ENCODE measurements around the gene PARP6.

PARP6 gene

DNA sequence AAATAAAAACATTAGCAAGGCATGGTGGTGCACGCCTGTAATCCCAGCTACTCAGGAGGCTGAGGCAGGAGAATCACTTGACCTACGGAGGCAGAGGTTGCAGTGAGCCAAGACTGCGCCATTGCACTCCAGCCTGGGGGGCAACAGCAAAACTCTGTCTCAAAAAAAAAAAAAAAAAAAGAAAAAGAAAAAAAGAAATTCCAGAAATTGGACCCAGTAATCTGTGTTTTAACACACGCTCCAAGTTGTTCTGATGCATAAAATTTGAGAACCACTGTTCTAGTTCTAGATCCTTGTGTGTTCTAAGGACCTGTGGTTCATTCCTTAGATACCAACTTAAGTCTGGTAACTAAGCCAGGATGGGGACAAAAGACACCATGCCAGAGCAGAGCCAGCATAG, 2.6 kb downstream of the PARP6 start:
- TF ChIP-seq, protein P1, sequence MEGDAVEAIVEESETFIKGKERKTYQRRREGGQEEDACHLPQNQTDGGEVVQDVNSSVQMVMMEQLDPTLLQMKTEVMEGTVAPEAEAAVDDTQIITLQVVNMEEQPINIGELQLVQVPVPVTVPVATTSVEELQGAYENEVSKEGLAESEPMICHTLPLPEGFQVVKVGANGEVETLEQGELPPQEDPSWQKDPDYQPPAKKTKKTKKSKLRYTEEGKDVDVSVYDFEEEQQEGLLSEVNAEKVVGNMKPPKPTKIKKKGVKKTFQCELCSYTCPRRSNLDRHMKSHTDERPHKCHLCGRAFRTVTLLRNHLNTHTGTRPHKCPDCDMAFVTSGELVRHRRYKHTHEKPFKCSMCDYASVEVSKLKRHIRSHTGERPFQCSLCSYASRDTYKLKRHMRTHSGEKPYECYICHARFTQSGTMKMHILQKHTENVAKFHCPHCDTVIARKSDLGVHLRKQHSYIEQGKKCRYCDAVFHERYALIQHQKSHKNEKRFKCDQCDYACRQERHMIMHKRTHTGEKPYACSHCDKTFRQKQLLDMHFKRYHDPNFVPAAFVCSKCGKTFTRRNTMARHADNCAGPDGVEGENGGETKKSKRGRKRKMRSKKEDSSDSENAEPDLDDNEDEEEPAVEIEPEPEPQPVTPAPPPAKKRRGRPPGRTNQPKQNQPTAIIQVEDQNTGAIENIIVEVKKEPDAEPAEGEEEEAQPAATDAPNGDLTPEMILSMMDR (IDR thresholded peaks at IDR 0.05; ENCODE audit: extremely low read depth, insufficient read depth, missing control alignments): no peak
- in situ Hi-C loops (cut with MboI; ENCODE audit: low pct_unique_long_range_greater_than_20kb, low sequenced_read_pairs, unreplicated experiment): no loop called here
- DNase-seq (ENCODE audit: low spot score): no peak

DNA sequence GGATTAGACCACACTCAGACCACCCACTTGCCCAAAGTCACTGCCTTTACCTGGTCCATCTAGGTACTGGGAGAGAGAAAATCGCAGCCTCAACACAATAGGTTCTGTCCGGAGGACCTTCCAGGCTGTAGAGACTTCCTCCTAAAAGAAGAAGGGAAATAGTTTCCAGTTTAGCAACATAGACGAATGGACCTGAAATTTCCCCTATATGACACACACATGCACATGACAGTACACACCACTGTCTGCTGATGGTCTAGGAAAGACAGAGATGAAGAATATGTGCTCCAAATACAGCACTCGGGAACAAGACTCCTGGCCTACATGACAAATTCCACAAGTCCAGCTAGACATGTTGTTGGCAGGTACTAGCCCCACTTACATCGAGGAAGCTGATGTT, 7.3 kb downstream of the PARP6 start:
- in situ Hi-C loops (cut with MboI; ENCODE audit: low pct_unique_long_range_greater_than_20kb, low sequenced_read_pairs, unreplicated experiment): no loop called here
- DNase-seq (ENCODE audit: low spot score): no peak
- TF ChIP-seq, protein P1 (IDR thresholded peaks at IDR 0.05; ENCODE audit: extremely low read depth, insufficient read depth, missing control alignments): no peak

- in situ Hi-C loops (cut with MboI; ENCODE audit: low pct_unique_long_range_greater_than_20kb, low sequenced_read_pairs, unreplicated experiment): no loop called here
- DNase-seq (ENCODE audit: low spot score): no peak
- TF ChIP-seq, protein P1 (IDR thresholded peaks at IDR 0.05; ENCODE audit: extremely low read depth, insufficient read depth, missing control alignments): no peak
Observed at GRCh38 chr15:72252663-72253299, 19.6 kb downstream of the PARP6 start.

GRCh38 chr15:72249142-72249810, 23.1 kb downstream of the PARP6 start:
- no peak for DNase-seq (ENCODE audit: low spot score)
- in situ Hi-C loops (cut with MboI; ENCODE audit: low pct_unique_long_range_greater_than_20kb, low sequenced_read_pairs, unreplicated experiment): no loop called here
- TF ChIP-seq, protein P1 (IDR thresholded peaks at IDR 0.05; ENCODE audit: extremely low read depth, insufficient read depth, missing control alignments): no peak

GRCh38 chr15:72248514-72248913, 23.8 kb downstream of the PARP6 start:
- no peak for DNase-seq (ENCODE audit: low spot score)
- in situ Hi-C loops (cut with MboI; ENCODE audit: low pct_unique_long_range_greater_than_20kb, low sequenced_read_pairs, unreplicated experiment): no loop called here
- TF ChIP-seq, protein P1 (IDR thresholded peaks at IDR 0.05; ENCODE audit: extremely low read depth, insufficient read depth, missing control alignments): no peak

GRCh38 chr15:72242775-72243370, 29.5 kb downstream of the PARP6 start:
- in situ Hi-C loops (cut with MboI; ENCODE audit: low pct_unique_long_range_greater_than_20kb, low sequenced_read_pairs, unreplicated experiment): no loop called here
- TF ChIP-seq, protein P1 (IDR thresholded peaks at IDR 0.05; ENCODE audit: extremely low read depth, insufficient read depth, missing control alignments): no peak
- no peak for DNase-seq (ENCODE audit: low spot score)
